Heart left ventricle (tissue), 13 donors: ENCODE data around the gene OBI1.

Experiments
- POLR2A ChIP-seq, 2 donors: fragments of 450-650 bp; IDR thresholded peaks; one replicate each; pipeline ENCODE4 v1.6.1; 2017; ENCODE audit warnings: antibody characterized with exemption in 2 of 2, mild to moderate bottlenecking in 2 of 2, moderate library complexity in 2 of 2
- TF ChIP-seq, protein P1 (sequence below), 12 donors: fragments of 200-600 bp; sonication (generic) in 4 of 12; IDR thresholded peaks; one replicate each; pipeline versions ENCODE4 v1.5.0 to v1.8.0; 2018 to 2022; ENCODE audit warnings: antibody characterized with exemption in 12 of 12, mild to moderate bottlenecking in 5 of 12
- donor health status: ischemic (EF 13 %, LVEDD 7.1; RV severe dilation, severe dysfunction).
- donor health status: DM: no; HTN: yes; CAD: no.
- donor health status: DM: no; HTN: no; CAD: no.
- donor health status: ischemic (EF 25% LVEDD 6.9; RV normal size, moderate dysfunction).
- donor health status: ischemic (EF 25% LVEDD 5.7; RV mildly dilated, moderate dysfunction).
- donor health status: ischemic (EF 35%, LVEDD 5.7; RV mildly dilated, moderate dysfunction).
- donor health status: nonischemic (EF 11% LVEDD 7.7; RV severe dilation, severe dysfunction).
- donor health status: DM: yes; HTN: yes; CAD: no.
- donor health status: PGD.
- donor health status: ischemic (EF 29% LVEDD 5.4; RV normal size, mild dysfunction).
- donor health status: nonischemic (EF 23%, LVEDD 6.1; RV moderate dilation, normal function).

DNA sequence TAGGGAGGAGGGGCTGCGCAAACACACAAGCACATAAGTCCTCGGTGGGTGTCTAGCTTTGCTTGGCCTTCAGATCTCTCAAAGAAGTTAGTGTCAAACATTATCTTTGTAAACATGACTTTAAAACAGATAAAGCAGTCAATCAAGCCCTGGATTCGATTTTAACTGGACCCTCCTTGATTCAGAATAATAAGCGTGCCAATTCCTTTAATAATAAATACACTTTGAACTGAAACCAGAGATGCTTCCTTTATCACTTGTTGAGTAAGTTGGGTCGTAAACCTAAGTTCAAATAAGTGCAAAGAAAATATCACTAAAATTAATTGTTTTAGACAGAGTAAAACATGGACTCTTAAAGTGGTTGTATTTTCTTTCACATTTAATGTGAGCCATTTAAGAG lies 86.5 kb downstream of the OBI1 start:
- TF ChIP-seq, protein P1, sequence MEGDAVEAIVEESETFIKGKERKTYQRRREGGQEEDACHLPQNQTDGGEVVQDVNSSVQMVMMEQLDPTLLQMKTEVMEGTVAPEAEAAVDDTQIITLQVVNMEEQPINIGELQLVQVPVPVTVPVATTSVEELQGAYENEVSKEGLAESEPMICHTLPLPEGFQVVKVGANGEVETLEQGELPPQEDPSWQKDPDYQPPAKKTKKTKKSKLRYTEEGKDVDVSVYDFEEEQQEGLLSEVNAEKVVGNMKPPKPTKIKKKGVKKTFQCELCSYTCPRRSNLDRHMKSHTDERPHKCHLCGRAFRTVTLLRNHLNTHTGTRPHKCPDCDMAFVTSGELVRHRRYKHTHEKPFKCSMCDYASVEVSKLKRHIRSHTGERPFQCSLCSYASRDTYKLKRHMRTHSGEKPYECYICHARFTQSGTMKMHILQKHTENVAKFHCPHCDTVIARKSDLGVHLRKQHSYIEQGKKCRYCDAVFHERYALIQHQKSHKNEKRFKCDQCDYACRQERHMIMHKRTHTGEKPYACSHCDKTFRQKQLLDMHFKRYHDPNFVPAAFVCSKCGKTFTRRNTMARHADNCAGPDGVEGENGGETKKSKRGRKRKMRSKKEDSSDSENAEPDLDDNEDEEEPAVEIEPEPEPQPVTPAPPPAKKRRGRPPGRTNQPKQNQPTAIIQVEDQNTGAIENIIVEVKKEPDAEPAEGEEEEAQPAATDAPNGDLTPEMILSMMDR (IDR thresholded peaks at IDR 0.05), result no peak
- TF ChIP-seq POLR2A (IDR thresholded peaks at IDR 0.05), result no peak
